HG03432 (cell line): Measurements from ENCODE around the gene SEZ6L.

Experiments
- ATAC-seq: cut with Tn5 transposase; IDR thresholded peaks from one replicate; pipeline ENCODE4 v1.9.1; 2021; ENCODE audit warnings: mild to moderate bottlenecking, moderate library complexity; ENCODE audit not compliant: unreplicated experiment

SEZ6L gene

DNA sequence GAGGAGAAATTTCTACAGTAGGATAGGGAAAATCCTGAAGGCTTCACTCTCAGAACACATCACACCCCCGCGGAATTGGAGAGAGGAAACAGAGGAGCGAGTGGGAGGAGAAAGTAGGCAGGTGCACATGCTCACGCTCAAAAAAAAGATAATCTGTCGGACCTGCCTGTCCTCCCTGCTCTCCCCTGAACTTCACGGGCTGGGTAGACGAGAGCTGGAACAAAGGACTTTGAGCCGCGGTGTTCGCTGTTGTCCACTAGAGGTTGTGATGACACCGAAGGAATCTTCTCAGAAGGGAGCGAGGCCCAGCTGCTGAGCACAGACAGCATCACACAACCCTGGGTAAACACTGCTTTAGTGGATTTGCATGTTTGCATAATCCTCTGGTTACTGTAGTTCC is 5.0 kb downstream of the SEZ6L start:
- ATAC-seq: no peak

DNA sequence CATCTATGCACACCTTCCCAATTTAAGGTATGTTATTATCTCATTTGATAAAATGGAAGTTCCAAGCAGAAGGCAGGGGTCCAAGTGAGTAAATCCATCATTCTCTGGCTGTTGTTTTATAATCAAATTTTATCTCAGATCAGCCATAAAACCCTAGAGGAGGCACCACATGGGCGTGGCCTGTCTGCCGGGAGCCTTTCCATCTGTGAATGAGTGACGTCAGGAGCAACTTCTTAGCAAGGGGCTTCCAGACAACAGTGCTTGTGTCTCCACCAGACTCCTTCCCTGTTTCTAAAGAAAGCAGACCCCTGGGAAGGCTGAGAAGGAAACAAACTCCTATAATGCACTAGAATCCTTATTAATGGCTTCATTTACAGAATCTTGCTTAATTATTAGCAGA is 13.5 kb downstream of the SEZ6L start:
- no peak for ATAC-seq

DNA sequence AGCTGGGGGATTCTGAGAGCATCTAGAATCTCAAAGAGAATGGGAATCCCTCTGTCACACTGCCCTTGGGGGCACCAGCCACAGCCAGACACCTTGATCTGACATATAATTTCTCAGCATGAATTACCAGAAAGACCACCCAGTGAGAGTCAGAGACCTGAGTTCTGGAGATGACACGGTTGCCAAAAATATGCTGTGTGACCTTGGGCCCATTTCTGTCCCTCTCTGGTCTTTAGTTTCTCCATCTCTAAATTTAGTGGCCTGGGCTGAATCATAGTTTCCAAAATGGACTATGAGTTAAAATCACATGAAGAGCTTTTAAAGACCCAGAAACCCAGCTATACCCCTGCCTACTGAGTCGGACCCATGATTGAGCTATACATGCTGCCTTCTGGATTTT is 15.9 kb downstream of the SEZ6L start:
- ATAC-seq: no peak

DNA sequence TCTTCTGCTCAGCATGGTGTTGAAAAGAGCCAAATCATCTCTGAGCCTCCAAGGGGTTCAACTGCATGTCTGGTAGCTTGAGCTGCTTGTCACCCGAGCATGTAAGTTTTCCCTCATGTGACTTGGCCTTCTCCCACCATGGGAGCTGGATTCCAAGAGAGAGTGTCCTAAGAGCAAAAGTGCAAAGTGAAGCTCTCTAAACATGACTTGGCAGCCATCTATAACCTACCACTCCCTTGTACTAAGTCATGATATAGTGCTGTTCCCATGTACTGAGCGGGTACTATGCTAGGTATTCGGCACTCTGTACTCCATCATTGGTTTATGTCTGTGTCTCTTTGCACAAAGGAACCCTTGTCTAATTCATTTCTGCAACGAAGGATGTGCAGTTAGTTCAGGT is 19.1 kb downstream of the SEZ6L start:
- ATAC-seq: no peak

DNA sequence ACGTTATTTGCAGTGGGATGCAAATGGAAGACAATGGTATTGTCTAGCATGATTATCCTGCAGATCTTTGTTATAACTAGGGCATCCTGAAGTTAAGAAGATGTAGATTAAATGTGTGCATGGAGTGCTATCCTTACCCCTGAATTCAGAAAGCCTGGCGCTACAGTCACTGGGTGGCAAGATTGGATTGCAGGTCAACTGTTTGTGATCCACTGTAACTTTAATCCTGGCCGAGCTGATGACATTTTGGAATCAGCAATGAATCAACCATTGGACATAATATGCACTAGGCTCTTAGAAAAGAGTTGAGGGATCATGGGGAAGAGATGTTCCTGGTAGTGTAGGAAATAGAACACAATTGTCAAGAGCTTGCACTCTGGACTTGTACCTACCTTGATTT is 25.1 kb downstream of the SEZ6L start:
- ATAC-seq: no peak

DNA sequence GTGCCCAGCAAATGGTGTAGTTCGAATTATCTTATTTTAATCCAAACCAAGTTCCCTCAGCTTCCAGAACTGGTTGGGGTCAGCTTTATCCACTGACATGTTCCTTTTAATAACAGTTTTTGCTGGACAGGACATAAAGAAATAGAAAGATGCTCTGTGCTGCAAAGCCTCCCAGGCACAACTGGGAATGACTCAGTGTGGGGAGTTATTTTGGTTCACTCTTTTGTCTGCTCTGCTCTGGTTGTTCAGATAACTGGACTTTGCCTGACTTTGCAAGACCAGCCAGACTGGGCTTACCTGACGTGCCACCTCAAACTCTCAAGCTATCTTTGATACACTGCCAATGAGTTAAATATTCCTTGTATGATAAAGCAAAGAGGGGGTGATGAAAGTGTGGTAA is 25.6 kb downstream of the SEZ6L start:
- no peak for ATAC-seq

DNA sequence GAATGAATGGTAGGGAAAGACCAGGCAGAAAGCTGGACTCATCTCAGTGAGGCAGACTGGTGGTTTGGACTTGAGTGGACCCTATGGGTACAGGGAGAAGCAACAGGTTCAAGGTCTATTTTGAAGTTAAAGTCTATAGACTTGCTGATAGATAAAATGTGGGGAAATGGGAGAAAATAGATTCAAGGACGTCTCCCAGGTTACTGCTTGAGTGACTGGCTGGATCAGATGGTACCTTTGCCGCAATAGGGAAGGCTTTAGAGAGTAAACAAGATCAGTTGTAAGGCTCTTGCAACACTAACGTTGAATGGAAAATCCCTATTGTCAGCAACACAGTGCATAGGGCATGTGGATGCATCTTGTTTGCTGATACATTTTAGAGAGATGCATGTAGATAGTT is 27.4 kb downstream of the SEZ6L start:
- no peak for ATAC-seq

DNA sequence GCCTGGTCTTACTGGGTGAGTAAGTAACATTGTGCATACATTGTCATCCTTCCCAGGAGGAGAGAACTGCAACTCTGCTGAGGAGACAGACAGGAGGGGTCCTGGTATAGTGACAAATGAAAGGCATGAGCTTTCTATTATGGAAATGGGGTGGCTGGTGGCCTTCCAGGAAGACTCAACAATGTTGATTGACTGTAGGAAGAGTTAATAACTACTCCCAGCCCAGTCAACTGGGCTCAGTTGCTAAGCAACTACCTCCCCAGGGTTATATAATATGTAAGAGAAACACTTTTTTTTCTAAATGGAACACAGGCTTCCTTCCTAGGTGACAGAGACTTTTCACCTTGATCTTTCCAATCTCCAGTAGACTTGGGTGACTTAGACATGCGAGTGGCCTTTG is 28.2 kb downstream of the SEZ6L start:
- no peak for ATAC-seq

DNA sequence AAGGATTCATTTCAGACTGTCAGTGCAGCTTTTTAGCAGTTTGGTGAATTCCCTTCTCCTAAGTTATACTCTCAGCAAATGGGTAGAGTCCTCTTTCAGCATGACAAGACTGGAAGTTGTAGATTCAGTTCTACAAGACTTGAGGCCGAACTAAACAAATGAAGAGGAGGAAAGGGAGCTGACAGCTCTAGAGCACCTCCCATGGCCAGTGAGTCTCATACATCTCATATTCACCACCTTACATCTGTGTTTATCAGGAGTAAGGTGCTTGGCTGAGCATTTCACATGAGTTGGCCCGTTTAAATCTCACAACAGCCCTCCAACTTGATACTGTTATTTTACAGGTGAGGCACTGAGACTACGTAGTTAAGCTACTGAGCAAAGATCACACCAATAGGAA is 30.4 kb downstream of the SEZ6L start:
- no peak for ATAC-seq

DNA sequence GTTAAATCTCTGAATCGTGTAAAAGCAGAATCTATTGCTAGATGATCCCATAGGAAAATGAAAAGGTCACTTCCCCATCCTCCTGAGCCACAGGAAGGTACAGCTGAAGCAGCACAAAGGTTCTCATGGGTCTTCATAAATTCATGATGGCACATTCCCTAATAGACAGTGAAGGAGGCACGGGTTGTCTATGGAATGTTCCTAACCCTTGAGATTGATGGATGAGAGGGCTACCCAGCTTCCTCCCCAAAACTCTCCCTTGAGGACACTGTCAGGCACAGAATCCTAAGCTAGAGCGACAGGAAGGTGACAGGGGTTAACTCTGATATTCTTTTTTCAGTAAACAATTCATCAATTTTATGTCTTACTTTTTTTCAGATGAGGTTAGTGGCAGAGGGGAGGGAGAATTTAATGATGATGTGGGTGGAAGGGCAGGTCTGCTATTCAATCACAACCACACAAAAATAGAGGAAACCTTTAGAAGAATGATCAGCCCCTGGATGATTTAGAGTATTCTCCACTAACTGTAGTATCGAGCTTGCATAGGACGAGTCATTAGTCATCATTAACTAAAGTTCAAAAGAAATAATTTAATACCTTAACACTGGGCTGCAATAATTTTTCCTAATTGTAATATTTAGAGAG is 33.1 kb downstream of the SEZ6L start:
- no peak for ATAC-seq

DNA sequence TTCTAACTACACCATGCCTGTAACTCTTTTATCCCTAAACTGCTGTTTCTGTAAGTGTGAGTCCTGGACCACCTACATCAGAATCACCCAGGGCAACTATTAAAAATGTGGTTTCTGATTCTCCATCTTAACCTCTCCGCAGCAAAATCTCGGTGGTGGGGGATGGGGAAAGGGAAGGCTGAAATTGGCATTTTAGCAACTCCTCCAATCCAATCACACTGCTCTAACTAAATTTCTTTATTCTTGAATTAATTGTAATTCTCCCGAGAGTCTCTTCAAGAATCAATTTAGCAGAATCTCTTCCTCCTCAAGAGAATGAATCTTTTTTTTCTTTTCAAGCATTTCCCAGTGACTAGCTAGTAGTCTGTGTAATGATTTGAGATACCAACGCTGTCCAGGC is 36.2 kb downstream of the SEZ6L start:
- ATAC-seq: no peak

DNA sequence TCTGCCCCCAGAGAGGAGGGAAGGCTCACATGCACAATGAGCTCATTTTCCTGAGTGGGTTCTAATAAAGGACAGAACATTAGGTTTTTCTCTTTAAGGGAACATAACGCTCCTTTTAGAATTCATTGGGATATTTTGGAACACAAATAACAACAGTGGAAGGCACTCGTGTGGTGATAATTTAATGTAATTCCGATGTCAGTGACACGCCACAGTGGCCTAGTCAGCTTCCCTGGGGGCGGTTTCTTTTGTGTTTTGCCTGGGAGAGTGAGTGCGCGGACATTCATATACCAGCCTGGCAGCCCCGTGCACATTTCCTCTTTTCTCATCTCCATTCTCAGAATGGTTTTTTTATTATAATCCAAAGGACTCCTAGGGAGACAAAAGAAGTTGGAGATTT is 41.1 kb downstream of the SEZ6L start:
- ATAC-seq: no peak

DNA sequence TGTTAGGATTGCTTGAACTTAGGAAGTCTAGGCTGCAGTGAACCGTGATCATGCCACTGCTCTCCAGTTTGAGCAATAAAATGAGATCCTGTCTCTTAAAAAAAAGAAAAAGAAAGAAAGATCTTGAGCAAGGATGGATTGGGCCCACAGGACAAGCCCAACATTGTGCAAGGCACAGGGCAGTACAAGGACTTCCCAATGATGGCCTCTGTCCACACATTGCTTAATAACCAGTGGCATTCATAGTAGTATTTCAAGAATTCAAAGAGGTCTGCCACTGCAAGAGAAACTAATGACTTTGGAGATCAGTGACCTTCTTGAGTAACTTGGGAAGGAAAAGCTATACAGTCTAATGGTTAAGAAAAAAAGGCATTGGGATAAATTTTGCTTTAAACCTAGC is 44.6 kb downstream of the SEZ6L start:
- no peak for ATAC-seq

DNA sequence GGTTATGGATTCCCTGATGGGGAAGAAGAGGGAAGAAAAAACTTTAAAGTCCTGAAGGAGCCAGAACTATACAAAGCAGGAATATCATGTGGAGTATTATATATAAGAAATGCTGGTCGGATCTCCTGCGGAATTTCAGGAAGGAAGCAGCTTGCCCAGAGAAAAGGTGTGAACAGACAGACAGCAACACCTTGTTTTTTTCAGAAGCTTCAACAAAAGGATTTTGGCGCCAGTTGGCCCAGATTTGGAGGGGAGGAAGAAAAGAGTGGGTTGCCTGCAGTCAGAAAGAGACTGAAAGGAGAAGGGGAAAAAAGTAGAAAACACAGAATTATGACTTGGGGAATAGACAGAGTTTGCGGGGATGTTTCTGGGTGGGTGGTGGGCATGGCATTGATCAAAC is 45.2 kb downstream of the SEZ6L start:
- no peak for ATAC-seq

DNA sequence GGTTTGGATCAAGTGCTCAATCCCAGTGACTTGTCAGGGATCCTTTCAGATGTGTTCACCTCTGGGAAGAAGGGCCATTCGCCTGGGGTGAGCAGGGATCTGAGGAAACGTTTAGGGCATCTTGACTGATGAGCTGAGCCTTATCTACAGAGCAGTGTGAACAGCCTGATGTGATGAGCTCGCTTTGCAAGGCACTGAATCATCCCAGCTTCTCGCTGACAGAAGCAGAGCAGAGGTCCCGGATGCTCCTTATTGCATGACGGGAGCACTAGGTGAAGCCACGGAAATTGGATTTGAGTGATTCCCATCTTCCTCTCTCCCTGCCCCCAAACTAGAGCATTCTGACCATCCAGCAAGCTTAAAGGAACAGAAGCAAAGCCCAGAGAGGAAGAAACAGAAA is 46.5 kb downstream of the SEZ6L start:
- ATAC-seq: no peak

DNA sequence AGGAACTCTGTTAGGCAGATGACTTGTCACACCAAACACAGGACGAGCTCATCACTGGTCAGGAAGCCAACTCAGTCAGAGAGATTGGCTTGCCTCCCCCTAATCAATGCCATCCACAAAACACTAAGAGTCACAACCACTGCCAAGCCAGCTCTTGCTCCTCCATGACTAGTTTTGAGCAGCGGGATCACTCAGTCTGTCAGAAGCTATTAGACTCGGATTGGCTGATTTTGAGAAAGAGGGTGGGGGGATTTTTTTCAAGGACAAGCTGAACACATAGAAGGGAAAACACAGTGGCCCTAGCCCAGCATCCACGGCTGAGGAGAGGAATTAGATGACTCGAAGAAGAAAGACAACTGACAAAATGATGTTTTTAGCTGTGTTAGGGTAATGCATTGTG is 55.9 kb downstream of the SEZ6L start:
- no peak for ATAC-seq

DNA sequence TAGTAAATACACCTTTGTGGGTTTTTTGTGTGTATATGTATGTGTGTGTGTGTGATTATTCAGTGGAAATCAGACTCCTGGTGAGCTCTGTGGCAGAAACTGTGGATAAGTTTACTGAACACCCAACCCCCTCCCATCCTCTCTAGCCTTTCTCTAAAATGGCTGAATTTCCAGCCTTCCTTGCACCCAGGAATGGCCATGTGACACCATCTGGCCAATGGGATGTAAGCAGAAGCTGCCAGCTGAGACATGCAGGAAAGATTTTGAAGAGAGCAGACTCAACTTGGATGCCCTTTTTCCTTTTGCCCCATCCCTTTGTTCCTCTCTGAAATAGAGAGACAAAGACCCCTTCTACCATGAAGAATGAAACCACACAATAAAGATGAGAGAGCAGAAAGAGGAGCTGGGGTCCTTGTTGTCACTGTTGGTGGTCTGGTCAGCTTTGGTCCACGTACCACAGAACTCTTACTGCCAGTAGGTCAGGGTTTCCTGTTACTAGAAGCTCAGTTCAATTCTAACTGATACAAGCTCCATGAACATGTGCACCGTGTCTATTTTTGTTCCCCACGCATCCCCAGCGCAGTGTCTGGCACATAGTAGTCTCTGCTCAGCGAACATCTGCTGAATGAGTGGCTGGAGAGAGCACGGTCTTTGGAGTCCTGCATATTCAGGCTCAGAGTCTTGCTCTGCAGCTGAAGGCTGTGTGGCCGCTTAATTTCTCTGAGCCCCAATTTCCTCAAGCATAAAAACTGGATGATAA is 57.5 kb downstream of the SEZ6L start:
- no peak for ATAC-seq

DNA sequence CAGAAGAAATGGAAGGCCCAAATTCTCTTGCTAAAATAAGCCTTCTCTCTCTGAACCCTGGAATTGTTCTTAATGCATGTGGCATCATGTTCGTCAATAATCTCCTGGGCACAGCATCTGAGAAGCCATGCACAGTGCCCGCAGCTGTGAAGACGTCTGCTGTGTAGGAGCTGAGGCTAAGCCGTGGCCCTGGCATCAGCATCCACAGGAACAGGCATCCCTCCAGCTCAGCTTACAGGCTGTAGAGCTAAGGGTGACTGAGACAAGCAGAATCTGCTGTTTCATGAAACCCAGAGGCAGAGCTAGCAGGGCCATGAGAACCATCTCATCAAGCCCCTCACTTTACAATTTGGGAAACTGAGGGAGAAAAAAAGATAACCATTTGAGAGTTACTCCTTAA is 60.6 kb downstream of the SEZ6L start:
- no peak for ATAC-seq

DNA sequence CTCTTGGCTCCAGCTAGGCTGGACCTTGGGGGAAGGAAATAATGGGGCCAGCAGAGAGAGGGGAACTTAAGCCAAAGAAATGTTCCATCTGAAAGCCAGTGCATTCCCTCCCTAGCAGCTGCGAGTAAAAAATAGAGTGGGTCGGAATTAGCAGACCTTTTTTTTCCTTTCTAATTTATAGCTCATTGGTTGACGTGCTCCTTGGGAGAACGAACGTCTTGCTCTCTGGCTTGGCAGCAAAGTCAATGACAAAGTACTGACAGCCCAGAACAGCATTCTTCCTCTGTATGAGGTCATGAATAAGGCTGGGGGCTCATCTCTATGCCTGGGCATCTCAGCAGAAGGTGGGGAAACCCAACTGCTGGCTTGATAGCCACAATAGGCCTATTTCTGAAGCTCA is 65.0 kb downstream of the SEZ6L start:
- ATAC-seq: no peak

DNA sequence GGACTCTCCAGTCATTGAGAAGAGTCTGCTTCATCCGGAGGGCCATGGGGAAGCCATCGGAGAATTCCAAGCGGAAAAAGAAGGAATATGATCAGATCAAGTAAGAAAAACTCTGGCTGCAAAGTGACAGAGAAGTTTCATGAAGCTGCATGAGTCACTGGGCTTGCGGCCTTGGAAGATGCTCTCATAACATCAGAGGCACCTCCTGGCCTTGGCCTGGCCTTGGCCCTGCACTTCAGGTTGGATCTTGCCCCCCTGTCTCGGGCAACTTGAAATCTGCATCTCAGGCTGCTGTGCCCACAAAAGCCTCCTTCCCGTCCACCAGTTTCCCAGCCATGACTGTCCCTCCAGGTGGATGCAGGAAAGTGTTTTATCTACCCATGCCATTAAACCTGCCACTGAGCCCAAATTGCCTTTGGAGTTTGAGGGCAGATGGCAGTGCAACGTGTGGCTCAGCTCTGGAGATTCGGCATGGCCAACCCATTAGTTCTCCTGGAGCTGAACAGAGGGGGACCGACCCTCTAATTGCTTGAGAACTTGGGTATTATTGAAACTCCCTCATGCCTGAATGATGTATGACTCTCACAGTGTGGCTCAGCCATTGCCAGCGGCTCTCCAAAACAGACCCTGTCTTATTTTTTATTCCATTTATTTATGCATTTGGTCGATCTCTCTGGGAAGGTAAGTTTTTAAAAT is 66.7 kb downstream of the SEZ6L start:
- ATAC-seq: no peak

DNA sequence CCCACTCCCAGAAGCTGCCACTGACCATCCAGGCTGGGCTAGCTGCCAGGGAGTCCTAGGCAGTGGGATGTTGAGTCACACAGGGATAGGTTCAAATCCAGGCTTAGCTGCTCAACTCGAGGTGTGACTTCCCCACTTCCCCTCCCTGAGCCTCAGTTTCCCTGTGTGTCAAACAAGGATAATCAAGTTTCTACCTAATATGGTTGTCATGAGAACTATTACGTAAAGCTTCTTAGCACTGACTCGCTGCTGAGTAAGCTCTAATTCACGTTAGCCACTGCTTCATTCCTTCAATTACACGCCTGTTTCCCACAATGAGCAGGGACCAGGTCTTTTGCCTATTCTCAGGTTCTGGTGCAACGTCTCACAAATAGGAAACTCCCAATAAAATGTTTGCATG is 67.7 kb downstream of the SEZ6L start:
- ATAC-seq: no peak

DNA sequence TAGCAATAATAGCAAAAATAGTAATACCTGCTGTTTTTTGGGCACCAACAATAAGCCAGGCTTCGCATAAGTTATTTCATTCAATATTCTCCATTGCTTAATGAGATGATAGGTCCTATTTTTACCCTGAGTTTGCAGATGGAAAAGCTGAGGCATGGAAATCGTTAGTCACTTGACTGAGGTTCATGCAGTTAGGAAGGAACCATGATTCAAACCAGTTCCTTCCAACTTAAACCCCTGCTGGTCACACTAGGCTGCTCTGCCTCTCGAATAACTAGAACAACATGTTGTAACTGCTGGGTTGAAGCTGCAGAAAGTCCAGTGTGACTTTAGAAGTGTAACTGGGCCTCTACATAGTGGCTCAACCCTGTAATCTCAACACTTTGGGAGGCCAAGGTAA is 69.3 kb downstream of the SEZ6L start:
- no peak for ATAC-seq
